Measurements from ENCODE around the gene SCD5.

- TF ChIP-seq POLR2A (IDR thresholded peaks at IDR 0.05): no peak
- TF ChIP-seq, protein P1, sequence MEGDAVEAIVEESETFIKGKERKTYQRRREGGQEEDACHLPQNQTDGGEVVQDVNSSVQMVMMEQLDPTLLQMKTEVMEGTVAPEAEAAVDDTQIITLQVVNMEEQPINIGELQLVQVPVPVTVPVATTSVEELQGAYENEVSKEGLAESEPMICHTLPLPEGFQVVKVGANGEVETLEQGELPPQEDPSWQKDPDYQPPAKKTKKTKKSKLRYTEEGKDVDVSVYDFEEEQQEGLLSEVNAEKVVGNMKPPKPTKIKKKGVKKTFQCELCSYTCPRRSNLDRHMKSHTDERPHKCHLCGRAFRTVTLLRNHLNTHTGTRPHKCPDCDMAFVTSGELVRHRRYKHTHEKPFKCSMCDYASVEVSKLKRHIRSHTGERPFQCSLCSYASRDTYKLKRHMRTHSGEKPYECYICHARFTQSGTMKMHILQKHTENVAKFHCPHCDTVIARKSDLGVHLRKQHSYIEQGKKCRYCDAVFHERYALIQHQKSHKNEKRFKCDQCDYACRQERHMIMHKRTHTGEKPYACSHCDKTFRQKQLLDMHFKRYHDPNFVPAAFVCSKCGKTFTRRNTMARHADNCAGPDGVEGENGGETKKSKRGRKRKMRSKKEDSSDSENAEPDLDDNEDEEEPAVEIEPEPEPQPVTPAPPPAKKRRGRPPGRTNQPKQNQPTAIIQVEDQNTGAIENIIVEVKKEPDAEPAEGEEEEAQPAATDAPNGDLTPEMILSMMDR (IDR thresholded peaks at IDR 0.05): no peak
Observed at GRCh38 chr4:82802911-82803310, 4.3 kb upstream of the SCD5 start.
